Mesothelial cell of epicardium (in vitro differentiated cells): ENCODE results near the gene PTPRN2. TPM values are rescaled to one million over a fixed set of nuclear protein-coding genes. Genes with fewer than 3 reads are reported as not detected.

Experiments
- DNase-seq, 2 experiments: peaks; one replicate each; pipeline ENCODE4 v3.0.0; 2021; ENCODE audit warnings: low spot score in 2 of 2; ENCODE audit not compliant: unreplicated experiment in 2 of 2
- H3K27ac Mint-ChIP-seq: 2 replicates; pipeline ENCODE4 v1.8.0; 2021; ENCODE audit warnings: mixed read lengths
- H3K27me3 Mint-ChIP-seq: 2 replicates; pipeline ENCODE4 v1.8.0; 2021; ENCODE audit warnings: low read depth, mixed read lengths
- H3K36me3 Mint-ChIP-seq: 2 replicates; pipeline ENCODE4 v1.8.0; 2021; ENCODE audit warnings: mixed read lengths
- H3K4me1 Mint-ChIP-seq: 2 replicates; pipeline ENCODE4 v1.8.0; 2021; ENCODE audit warnings: mixed read lengths
- H3K4me3 Mint-ChIP-seq: 2 replicates; pipeline ENCODE4 v1.8.0; 2021; ENCODE audit warnings: mild to moderate bottlenecking, moderate library complexity, mixed read lengths
- H3K9me3 Mint-ChIP-seq: 2 replicates; pipeline ENCODE4 v1.8.0; 2021; ENCODE audit warnings: mixed read lengths
- total RNA-seq: library from RNA; stranded (reverse); gene quantifications from 3 replicates; pipeline ENCODE4 v1.2.1, GENCODE V29; 2021
- TF ChIP-seq, protein P1 (sequence below): fragments of 200-600 bp; sonication (generic); IDR thresholded peaks from one replicate; pipeline ENCODE4 v1.5.0; 2021; ENCODE audit warnings: antibody characterized with exemption; ENCODE audit not compliant: unreplicated experiment

The PTPRN2 gene
- total RNA-seq, 1 donor from 2014 or later: 2.2 TPM

DNA sequence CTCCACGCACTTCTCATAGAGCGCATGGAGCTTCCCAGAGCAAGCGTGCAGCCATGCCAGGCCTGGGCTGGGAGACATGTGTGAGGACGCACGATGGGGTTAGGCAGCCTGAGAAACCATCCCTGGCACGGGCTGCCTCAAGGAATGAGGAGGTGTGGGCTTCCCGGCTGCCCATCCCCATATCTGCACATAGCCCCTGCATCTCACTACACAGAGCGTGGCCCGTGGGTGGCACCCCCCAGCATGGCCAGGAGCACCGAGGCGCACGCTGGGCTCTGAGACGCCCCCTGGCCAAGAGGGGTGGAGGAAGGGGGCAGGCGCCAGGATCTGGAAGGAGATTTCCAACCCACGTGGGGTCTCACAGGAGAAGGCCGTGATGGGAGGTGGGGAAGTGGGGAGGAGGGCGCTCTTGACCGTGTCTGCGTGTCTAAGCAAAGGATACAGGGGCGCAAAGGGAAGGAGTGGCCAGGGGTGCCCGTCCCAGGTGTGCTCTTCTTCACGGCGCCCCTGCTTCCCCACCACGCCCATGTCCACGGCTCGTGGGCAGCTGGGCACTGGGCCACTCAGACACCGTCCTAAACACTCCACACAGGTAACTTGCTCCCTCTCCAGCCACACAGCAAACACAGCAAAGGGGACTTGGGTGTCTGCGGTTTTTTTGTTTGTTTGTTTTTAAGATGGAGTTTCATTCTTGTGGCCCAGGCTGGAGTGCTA, 340.5 kb downstream of the PTPRN2 start:
- no peak for DNase-seq
- Mint-ChIP-seq H3K9me3 (peaks cover 25% of the 10 kb centered on the region), H3K36me3 (no peaks in the 10 kb centered on the region), H3K27me3 (no peaks in the 10 kb centered on the region), H3K4me1 (no peaks in the 10 kb centered on the region), H3K27ac (no peak overlapping the region), H3K4me3 (no peak overlapping the region)
- TF ChIP-seq, protein P1, sequence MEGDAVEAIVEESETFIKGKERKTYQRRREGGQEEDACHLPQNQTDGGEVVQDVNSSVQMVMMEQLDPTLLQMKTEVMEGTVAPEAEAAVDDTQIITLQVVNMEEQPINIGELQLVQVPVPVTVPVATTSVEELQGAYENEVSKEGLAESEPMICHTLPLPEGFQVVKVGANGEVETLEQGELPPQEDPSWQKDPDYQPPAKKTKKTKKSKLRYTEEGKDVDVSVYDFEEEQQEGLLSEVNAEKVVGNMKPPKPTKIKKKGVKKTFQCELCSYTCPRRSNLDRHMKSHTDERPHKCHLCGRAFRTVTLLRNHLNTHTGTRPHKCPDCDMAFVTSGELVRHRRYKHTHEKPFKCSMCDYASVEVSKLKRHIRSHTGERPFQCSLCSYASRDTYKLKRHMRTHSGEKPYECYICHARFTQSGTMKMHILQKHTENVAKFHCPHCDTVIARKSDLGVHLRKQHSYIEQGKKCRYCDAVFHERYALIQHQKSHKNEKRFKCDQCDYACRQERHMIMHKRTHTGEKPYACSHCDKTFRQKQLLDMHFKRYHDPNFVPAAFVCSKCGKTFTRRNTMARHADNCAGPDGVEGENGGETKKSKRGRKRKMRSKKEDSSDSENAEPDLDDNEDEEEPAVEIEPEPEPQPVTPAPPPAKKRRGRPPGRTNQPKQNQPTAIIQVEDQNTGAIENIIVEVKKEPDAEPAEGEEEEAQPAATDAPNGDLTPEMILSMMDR: no peak

DNA sequence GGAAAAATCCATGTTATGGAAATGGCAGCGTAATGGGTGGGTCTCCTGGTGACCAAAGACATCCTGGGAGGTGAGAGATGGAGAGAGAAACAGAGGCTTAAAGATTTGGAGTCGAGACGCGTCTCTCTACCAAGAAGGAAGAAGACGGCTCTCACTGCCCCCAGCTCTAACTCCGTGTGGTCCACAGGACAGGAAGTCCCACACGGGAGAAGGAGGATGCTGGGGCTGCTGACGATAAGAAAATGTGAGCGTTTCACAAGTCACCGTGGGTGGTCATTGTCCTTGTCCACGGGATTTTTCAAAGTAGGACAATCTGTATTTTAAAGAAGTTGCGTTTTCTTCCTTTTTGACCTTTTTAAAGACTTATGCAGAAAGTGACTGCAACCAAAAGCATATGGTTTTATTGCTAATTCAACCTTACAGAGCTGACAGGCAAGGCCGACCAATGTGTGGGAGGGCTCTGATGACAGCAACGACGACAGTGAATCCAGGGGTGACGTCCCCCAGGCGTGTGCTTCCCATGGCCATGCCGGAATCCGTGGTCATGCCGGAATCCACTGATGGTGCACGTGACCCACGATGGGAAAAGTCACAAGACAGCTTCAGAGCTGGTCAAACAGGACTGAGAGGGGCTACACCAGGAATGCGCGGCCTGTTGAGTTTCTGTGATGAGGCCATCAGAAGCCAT, 341.2 kb downstream of the PTPRN2 start:
- H3K4me3 Mint-ChIP-seq: no peak overlapping the region
- no peaks in the 10 kb centered on the region for H3K4me1 Mint-ChIP-seq
- TF ChIP-seq, protein P1: no peak
- H3K27ac Mint-ChIP-seq: no peak overlapping the region
- no peaks in the 10 kb centered on the region for H3K36me3 Mint-ChIP-seq
- peaks cover 27% of the 10 kb centered on the region for H3K9me3 Mint-ChIP-seq
- H3K27me3 Mint-ChIP-seq: no peaks in the 10 kb centered on the region
- DNase-seq: no peak

DNA sequence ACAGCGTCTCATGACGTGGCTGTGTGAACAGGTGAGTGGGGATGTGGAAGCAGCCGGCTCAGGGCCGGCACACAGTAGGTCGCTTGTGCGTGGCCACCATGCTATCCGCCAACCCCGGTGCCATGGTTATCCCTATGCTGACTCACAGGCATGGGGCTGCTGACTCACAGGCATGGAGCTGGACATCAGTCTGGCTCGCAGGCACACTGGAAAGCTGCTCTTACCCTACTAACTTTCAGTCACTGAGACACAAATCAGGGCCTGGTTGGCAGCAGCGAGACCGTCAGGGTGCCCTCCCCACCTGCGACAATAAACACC, 341.9 kb downstream of the PTPRN2 start:
- Mint-ChIP-seq H3K27me3 (no peaks in the 10 kb centered on the region), H3K27ac (no peak overlapping the region), H3K4me3 (no peak overlapping the region), H3K4me1 (no peaks in the 10 kb centered on the region), H3K9me3 (peaks cover 23% of the 10 kb centered on the region), H3K36me3 (no peaks in the 10 kb centered on the region)
- TF ChIP-seq, protein P1: no peak
- DNase-seq: no peak

DNA sequence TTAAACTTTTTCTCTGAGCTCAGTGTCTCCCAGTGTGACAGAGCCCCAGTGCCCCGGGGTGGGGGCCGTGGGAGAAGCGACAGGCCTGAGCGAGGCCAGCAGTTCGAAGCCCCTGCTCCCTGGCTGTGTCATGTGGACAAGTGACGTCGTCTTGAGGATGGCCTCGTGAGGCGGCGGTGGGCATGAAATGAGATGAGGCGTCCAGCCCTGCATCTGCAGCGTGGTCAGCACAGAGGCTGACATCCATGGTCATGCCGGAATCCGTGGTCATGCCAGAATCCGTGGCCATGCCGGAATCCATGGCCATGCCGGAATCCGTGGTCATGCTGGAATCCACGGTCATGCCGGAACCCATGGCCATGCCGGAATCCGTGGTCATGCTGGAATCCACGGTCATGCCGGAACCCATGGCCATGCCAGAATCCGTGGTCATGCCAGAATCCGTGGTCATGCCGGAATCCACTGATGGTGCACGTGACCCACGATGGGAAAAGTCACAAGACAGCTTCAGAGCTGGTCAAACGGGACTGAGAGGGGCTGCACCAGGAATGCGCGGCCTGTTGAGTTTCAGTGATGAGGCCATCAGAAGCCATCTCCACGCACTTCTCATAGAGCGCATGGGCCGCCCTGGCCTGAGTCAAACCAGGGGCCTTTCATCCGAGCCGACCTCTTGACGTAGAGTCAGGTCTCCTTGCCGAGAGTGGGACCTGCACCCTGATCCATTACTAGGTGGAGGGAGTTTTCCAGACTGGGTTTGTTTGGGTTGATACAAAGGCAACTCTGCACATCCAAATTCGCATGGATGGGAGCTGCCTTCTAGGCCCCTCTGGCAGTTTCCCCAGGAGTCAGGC, 342.5 kb downstream of the PTPRN2 start:
- DNase-seq: no peak
- no peak overlapping the region for H3K4me3 Mint-ChIP-seq
- no peaks in the 10 kb centered on the region for H3K27me3 Mint-ChIP-seq
- TF ChIP-seq, protein P1: no peak
- peaks cover 23% of the 10 kb centered on the region for H3K9me3 Mint-ChIP-seq
- H3K27ac Mint-ChIP-seq: no peak overlapping the region
- H3K36me3 Mint-ChIP-seq: no peaks in the 10 kb centered on the region
- no peaks in the 10 kb centered on the region for H3K4me1 Mint-ChIP-seq

DNA sequence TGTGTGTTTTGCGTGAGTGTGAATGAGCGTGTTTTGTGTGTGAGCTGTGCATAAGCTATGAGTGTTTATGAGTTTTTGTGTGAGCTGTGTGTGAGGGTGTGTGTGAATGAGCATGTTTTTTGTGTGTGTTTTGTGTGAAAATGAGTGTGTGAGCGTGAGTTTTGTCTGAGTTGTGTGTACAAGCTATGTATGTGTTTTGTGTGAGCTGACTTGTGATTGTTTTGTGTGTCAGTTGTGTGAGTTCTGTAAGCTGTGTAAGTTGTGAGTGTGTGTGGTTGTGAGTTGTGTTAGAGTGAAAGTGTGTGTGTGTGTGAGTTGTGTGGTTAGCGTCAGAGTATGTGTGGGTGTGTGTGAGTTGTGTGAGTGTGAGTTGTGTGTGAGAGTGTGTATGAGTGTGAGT, 343.2 kb downstream of the PTPRN2 start:
- H3K9me3 Mint-ChIP-seq: peaks cover 30% of the 10 kb centered on the region
- no peak overlapping the region for H3K27ac Mint-ChIP-seq
- no peak overlapping the region for H3K4me3 Mint-ChIP-seq
- H3K27me3 Mint-ChIP-seq: no peaks in the 10 kb centered on the region
- H3K36me3 Mint-ChIP-seq: no peaks in the 10 kb centered on the region
- DNase-seq: no peak
- no peaks in the 10 kb centered on the region for H3K4me1 Mint-ChIP-seq
- TF ChIP-seq, protein P1: no peak
